Prostate gland (tissue), 2 donors: ENCODE measurements around the gene ZSWIM5.

Experiments used
- CTCF ChIP-seq, 4 experiments: fragments of 200-600 bp in 2 of 4; fragments of 450-650 bp in 2 of 4; sonication (generic) in 2 of 4; IDR thresholded peaks; 1 replicate in 3 of 4; 2 replicates in 1 of 4; pipeline ENCODE4 v1.5.1; 2016 to 2019; ENCODE audit warnings: antibody characterized with exemption in 4 of 4, mild to moderate bottlenecking in 2 of 4, moderate library complexity in 2 of 4
- POLR2A ChIP-seq: fragments of 450-650 bp; IDR thresholded peaks from one replicate; pipeline ENCODE4 v1.6.1; 2016; ENCODE audit warnings: antibody characterized with exemption, mild to moderate bottlenecking
- POLR2AphosphoS5 ChIP-seq: sonication (generic); formaldehyde crosslinking; IDR thresholded peaks from one replicate; pipeline ENCODE4 v1.6.1; 2017; ENCODE audit warnings: antibody characterized with exemption

- TF ChIP-seq CTCF (IDR thresholded peaks at IDR 0.05) (no peak), POLR2A (no peak), POLR2AphosphoS5 (no peak)
These were observed 58.1 kb downstream of the ZSWIM5 start for GRCh38 chr1:45148209-45148825.
